VCaP (cell line): ENCODE data around the gene NLK.
"Not testable (repeated sequence)": the region's sequence is repeated elsewhere in the genome, so short reads cannot be mapped to it uniquely, and the experiment has no call there.

Experiments used
- H3K27ac ChIP-seq: fragments of 450-650 bp; 2 replicates; pipeline ENCODE4 v1.5.1; 2017
- TF ChIP-seq, protein P1 (sequence below): fragments of 450-650 bp; conservative IDR thresholded peaks from 2 replicates; pipeline ENCODE4 v1.5.1; 2017; ENCODE audit warnings: mild to moderate bottlenecking, moderate library complexity

Gene NLK

DNA sequence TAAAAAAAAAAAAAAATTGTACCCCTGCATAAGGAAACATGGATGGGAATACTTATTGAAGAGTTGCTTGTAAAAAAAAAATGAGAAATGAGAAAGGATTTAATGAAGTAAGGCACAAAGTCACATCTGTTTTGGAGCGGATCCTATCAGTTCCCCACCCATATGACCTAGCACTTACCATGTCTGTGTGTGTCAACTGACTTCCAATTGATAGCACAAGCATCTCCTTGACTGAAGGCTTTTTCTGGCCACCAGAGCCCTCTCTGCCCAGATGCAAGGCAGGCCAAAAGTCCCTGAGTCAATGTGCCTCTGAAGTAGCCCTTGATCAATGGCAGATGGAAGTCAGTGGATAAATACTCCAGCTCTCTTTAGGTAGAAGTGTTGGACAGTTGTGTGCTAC is 13.4 kb upstream of the NLK start:
- no peak overlapping the region for H3K27ac ChIP-seq

DNA sequence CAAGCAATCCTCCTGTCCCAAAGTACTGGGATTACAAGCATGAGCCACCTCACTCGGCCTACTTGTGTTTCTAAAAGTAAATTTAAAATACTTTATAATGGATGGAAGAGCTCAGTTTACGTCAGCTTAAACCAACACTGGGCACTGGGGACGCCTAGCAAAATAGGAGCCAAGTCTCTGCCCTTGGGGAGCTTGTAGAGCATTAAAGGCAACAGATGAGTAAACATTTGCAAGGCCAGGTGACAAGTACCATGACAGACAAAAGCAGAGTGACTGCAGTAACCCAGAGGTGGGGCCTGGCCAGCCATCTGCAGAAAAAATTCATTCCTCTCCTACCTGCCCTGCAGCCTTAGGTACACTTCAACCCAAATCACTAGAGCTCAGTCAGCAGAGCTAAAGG is 12.1 kb upstream of the NLK start:
- no peak overlapping the region for H3K27ac ChIP-seq
- TF ChIP-seq, protein P1, sequence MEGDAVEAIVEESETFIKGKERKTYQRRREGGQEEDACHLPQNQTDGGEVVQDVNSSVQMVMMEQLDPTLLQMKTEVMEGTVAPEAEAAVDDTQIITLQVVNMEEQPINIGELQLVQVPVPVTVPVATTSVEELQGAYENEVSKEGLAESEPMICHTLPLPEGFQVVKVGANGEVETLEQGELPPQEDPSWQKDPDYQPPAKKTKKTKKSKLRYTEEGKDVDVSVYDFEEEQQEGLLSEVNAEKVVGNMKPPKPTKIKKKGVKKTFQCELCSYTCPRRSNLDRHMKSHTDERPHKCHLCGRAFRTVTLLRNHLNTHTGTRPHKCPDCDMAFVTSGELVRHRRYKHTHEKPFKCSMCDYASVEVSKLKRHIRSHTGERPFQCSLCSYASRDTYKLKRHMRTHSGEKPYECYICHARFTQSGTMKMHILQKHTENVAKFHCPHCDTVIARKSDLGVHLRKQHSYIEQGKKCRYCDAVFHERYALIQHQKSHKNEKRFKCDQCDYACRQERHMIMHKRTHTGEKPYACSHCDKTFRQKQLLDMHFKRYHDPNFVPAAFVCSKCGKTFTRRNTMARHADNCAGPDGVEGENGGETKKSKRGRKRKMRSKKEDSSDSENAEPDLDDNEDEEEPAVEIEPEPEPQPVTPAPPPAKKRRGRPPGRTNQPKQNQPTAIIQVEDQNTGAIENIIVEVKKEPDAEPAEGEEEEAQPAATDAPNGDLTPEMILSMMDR, result no peak

More for the DNA sequence above, 13.4 kb upstream of the NLK start:
- TF ChIP-seq, protein P1, result no peak

DNA sequence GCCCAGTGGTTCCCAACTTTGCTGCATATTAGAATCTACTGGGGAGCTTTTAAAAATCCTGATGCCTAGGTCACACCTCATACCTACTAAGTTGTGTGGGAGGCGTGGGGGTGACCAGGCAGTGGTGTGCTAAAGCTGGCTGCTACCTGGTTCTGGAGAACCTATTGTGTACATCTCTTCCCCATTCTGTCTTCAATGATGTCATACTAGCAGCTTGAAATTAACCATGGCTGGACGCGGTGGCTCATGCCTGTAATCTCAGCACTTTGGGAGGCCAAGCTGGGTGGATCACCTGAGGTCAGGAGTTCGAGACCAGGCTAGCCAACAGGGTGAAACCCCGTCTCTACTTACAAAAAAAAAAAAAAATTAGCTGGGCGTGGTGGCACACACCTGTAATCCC is 11.3 kb upstream of the NLK start:
- TF ChIP-seq, protein P1, result no peak
- H3K27ac ChIP-seq, result no peak overlapping the region

DNA sequence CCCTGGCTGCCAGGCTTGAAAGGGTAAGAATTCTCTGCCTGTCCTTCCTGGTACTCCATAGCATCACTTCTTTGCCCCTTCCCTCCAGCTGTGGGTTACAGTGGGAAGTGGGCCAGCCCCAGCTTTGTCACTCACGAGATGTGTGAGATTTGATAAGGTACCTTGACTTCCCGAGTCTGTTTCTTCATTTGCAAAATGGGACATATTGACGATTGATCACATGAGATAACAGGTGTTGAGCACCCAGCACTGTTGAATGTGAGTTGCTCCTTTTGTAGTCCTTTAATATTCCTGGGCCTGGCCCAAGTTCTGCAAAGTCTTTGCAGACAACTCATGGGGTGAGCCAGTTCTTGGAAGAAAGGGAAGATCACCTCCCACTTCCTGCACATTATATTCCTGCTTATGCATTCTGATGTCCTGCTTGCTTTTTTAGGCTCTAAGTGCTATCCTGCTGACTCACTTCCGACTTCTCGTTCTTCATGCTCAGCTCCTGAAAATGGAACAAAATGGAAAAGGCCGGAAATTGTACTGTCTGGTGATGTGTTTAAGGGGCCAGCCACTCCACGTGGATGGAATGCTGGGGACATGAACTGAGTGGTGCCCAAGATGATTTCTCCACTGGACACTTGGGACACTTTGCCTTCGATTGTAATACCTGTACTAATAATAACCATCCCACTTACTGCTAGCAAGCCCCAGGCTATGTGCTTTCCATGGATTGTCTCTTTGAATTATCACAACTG is 8.3 kb upstream of the NLK start:
- no peak overlapping the region for H3K27ac ChIP-seq
- TF ChIP-seq, protein P1, result no peak

DNA sequence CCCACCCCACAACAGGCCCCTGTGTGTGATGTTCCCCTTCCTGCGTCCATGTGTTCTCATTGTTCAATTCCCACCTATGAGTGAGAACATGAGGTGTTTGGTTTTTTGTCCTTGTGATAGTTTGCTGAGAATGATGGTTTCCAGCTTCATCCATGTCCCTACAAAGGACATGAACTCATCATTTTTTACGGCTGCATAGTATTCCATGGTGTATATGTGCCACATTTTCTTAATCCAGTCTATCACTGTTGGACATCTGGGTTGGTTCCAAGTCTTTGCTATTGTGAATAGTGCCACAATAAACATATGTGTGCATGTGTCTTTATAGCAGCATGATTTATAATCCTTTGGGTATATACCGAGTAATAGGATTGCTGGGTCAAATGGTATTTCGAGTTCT is 7.0 kb upstream of the NLK start:
- H3K27ac ChIP-seq, result not testable (repeated sequence)

DNA sequence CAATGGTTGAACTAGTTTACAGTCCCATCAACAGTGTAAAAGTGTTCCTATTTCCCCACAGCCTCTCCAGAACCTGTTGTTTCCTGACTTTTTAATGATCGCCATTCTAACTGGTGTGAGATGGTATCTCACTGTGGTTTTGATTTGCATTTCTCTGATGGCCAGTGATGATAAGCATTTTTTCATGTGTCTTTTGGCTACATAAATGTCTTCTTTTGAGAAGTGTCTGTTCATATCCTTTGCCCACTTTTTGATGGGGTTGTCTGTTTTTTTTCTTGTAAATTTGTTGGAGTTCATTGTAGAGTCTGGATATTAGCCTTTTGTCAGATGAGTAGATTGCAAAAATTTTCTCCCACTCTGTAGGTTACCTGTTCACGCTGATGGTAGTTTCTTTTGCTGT is 6.6 kb upstream of the NLK start:
- not testable (repeated sequence) for H3K27ac ChIP-seq

DNA sequence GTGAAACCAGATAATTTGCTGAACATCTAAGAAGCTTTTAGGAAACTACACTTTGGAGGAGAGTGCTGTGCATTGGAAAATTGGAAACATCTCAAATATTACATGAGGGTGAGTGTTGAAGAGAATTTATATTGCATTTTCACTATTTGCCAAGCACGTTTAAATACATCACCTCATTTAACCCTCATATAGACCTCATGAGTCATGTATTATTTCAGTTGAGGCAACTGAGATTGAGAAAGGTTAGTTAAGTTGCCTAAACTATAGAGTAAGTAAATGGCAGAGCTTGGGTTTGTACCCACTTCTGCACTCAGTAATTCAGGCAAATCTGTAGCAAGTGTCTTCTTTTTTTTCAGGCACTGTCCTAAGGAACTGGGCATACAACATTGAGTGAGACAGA is 3.7 kb upstream of the NLK start:
- no peak overlapping the region for H3K27ac ChIP-seq
- TF ChIP-seq, protein P1, result no peak

DNA sequence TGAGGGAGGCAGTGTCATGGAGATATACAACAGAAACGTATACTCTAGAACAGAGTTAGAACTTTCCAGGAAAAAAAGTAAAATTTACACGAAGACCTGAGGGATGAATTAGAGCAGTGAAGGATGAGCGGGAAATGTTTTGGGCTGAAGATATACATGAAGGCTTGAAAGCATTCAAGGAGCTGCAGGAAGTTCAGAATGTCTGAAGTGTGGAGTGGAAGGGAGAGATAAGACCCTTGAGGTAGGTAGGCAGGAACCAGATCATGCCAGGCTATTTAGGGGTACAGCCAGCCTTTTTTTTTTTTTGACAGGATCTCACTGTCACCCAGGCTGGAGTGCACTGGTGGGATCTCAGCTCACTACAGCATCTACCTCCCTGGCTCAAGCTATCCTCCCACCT is 3.2 kb upstream of the NLK start:
- TF ChIP-seq, protein P1, result no peak
- no peak overlapping the region for H3K27ac ChIP-seq

DNA sequence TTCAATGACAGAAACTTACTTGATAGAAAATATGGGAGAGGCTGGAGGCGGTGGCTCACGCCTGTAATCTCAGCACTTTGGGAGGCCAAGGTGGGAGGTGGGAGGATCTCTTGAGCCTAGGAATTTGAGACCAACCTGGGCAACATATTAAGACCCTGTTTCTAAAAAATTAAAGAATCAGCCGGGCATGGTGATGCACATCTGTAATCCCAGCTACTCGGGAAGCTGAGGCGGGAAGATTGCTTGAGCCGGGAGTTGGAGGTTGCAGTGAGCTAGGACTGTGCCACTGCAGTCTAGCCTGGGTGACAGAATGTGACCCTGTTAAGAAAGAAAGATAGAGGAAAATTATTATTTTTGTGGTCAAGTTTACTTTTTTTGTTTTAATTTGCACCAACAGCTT is 2.1 kb upstream of the NLK start:
- TF ChIP-seq, protein P1, result no peak
- H3K27ac ChIP-seq, result peak overlapping the region; percentile 85
